H1 (cell line): ENCODE results near the gene KLF2. TPM values are rescaled to one million over a fixed set of nuclear protein-coding genes. Genes with fewer than 3 reads are reported as not detected.

ENCODE experiments used
- CTCF ChIA-PET: fragments of 300-600 bp; sonication (Branson Sonifier 250); formaldehyde crosslinking; loops from one replicate; lab custom pipeline; 2021; ENCODE audit not compliant: partially characterized antibody; lab: Charles Lee
- POLR2A ChIA-PET: fragments of 300-600 bp; sonication (Branson Sonifier 250); formaldehyde crosslinking; loops from one replicate; lab custom pipeline; 2021; ENCODE audit warnings: inconsistent platforms; ENCODE audit not compliant: partially characterized antibody; lab: Charles Lee
- DNase-seq, 2 experiments: peaks; one replicate each; pipeline versions ENCODE4 v3.0.0 to v3.0.0-alpha.2; 2010 to 2022; ENCODE audit warnings: low spot score in 2 of 2, low read depth in 1 of 2, mixed read lengths in 1 of 2
- FAIRE-seq: peaks from 2 replicates; lab custom pipeline; 2011; peaks lifted over from hg19 to GRCh38; lab: Jason Lieb, UNC
- H2AFZ ChIP-seq: 2 replicates; pipeline ENCODE4 v1.8.1; 2012; ENCODE audit warnings: low read length, inconsistent platforms
- H2AK5ac ChIP-seq: 2 replicates; pipeline ENCODE4 v1.6.1; 2013; ENCODE audit warnings: low read depth, low read length
- H2BK120ac ChIP-seq: replicated peaks from 2 replicates; pipeline ENCODE3; 2013; ENCODE audit warnings: low read depth, low read length, inconsistent platforms
- H2BK12ac ChIP-seq: 2 replicates; pipeline ENCODE4 v1.6.1; 2013; ENCODE audit warnings: low read depth, low read length
- H2BK15ac ChIP-seq: 2 replicates; pipeline ENCODE4 v1.6.1; 2013; ENCODE audit warnings: low read length
- H2BK20ac ChIP-seq: 2 replicates; pipeline ENCODE4 v1.6.1; 2013; ENCODE audit warnings: low read length
- H2BK5ac ChIP-seq: 2 replicates; pipeline ENCODE4 v1.6.1; 2013; ENCODE audit warnings: low read depth, low read length
- H3K14ac ChIP-seq: 2 replicates; pipeline ENCODE4 v1.6.1; 2013; ENCODE audit warnings: inconsistent platforms; ENCODE audit not compliant: insufficient read length
- H3K18ac ChIP-seq: 2 replicates; pipeline ENCODE4 v1.6.1; 2013; ENCODE audit warnings: low read length; ENCODE audit errors: extremely low read depth
- H3K23ac ChIP-seq: 2 replicates; pipeline ENCODE4 v1.6.1; 2013; ENCODE audit warnings: inconsistent platforms; ENCODE audit not compliant: insufficient read length
- H3K23me2 ChIP-seq: 2 replicates; pipeline ENCODE4 v1.6.1; 2013; ENCODE audit warnings: low read depth, low read length
- H3K27ac ChIP-seq: 2 replicates; pipeline ENCODE4 v1.6.1; 2011; ENCODE audit warnings: low read depth, low read length, inconsistent platforms
- H3K27me3 ChIP-seq, 4 experiments: replicated peaks in 1 of 4; 1 replicate in 1 of 4; 2 replicates in 3 of 4; pipeline versions ENCODE4 v1.6.1 to v1.8.1; 2011 to 2013; ENCODE audit warnings: low read length in 3 of 4, mild to moderate bottlenecking in 3 of 4, inconsistent platforms in 2 of 4, mixed read lengths in 2 of 4, moderate library complexity in 1 of 4; ENCODE audit not compliant: control insufficient read depth in 3 of 4, insufficient read depth in 3 of 4; ENCODE audit errors: extremely low read depth in 1 of 4
- H3K36me3 ChIP-seq, 4 experiments: 2 replicates each; pipeline versions ENCODE4 v1.6.1 to v1.8.1; 2011 to 2013; ENCODE audit warnings: mild to moderate bottlenecking in 4 of 4, low read length in 3 of 4, moderate library complexity in 2 of 4, control low read depth in 1 of 4, inconsistent platforms in 1 of 4; ENCODE audit not compliant: insufficient read depth in 4 of 4, control insufficient read depth in 2 of 4
- H3K4ac ChIP-seq: replicated peaks from 2 replicates; pipeline ENCODE3; 2013; ENCODE audit warnings: low read length, low read depth, mixed read lengths, inconsistent platforms; ENCODE audit not compliant: insufficient read length
- H3K4me1 ChIP-seq, 4 experiments: replicated peaks in 1 of 4; 1 replicate in 1 of 4; 2 replicates in 3 of 4; pipeline versions ENCODE4 v1.6.1 to v1.8.1; 2011 to 2013; ENCODE audit warnings: low read length in 3 of 4, inconsistent platforms in 2 of 4, mixed read lengths in 1 of 4; ENCODE audit not compliant: insufficient read depth in 4 of 4, control insufficient read depth in 3 of 4
- H3K4me2 ChIP-seq, 2 experiments: 2 replicates each; pipeline versions ENCODE4 v1.6.1 to v1.8.1; 2011 to 2013; ENCODE audit warnings: low read depth in 2 of 2, low read length in 2 of 2, control low read depth in 1 of 2, inconsistent platforms in 1 of 2, mild to moderate bottlenecking in 1 of 2; ENCODE audit not compliant: insufficient read depth in 1 of 2
- H3K4me3 ChIP-seq, 4 experiments: fragments of 200-600, 300-600 bp in 1 of 4; sonication (generic), shearing (Covaris generic), sonication (Bioruptor Twin) in 1 of 4; 2 replicates each; pipeline versions ENCODE4 v1.5.1 to v1.8.1; 2011 to 2016; ENCODE audit warnings: low read length in 4 of 4, low read depth in 3 of 4, control low read depth in 2 of 4, inconsistent platforms in 2 of 4, mild to moderate bottlenecking in 2 of 4, mixed read lengths in 1 of 4, moderate library complexity in 1 of 4; ENCODE audit not compliant: insufficient read depth in 2 of 4; ENCODE audit errors: extremely low read depth in 1 of 4
- H3K56ac ChIP-seq: replicated peaks from 2 replicates; pipeline ENCODE3; 2013; ENCODE audit warnings: low read depth, mild to moderate bottlenecking, mixed read lengths, low read length, inconsistent platforms; ENCODE audit not compliant: insufficient read length
- H3K79me1 ChIP-seq: 2 replicates; pipeline ENCODE4 v1.6.1; 2013; ENCODE audit warnings: low read depth, low read length, control low read depth
- H3K79me2 ChIP-seq, 2 experiments: 2 replicates each; pipeline versions ENCODE4 v1.6.1 to v1.8.1; 2012 to 2013; ENCODE audit warnings: low read length in 2 of 2, mild to moderate bottlenecking in 2 of 2, inconsistent platforms in 1 of 2; ENCODE audit not compliant: insufficient read depth in 2 of 2, control insufficient read depth in 1 of 2
- H3K9ac ChIP-seq, 4 experiments: replicated peaks in 1 of 4; 1 replicate in 1 of 4; 2 replicates in 3 of 4; pipeline versions ENCODE4 v1.6.1 to v1.8.1; 2011 to 2013; ENCODE audit warnings: low read depth in 3 of 4, low read length in 3 of 4, control low read depth in 2 of 4, mild to moderate bottlenecking in 2 of 4, moderate library complexity in 2 of 4, inconsistent platforms in 1 of 4; ENCODE audit errors: extremely low read depth in 1 of 4
- H3K9me3 ChIP-seq, 2 experiments: 2 replicates each; pipeline versions ENCODE4 v1.6.1 to v1.8.1; 2012 to 2013; ENCODE audit warnings: mild to moderate bottlenecking in 2 of 2, moderate library complexity in 2 of 2, control low read depth in 1 of 2, inconsistent platforms in 1 of 2, low read depth in 1 of 2, low read length in 1 of 2, mixed read lengths in 1 of 2; ENCODE audit not compliant: insufficient read depth in 2 of 2
- H4K20me1 ChIP-seq, 2 experiments: replicated peaks in 1 of 2; 2 replicates each; pipeline versions ENCODE3 to v1.8.1; 2011 to 2013; ENCODE audit warnings: inconsistent platforms in 2 of 2, low read length in 2 of 2, mild to moderate bottlenecking in 1 of 2; ENCODE audit not compliant: insufficient read depth in 2 of 2, control insufficient read depth in 1 of 2
- H4K5ac ChIP-seq: 2 replicates; pipeline ENCODE4 v1.6.1; 2013; ENCODE audit warnings: low read length, low read depth, mixed read lengths, inconsistent platforms; ENCODE audit not compliant: insufficient read length
- H4K8ac ChIP-seq: 2 replicates; pipeline ENCODE4 v1.8.0; 2013; ENCODE audit warnings: mild to moderate bottlenecking, moderate library complexity, low read length, inconsistent platforms; ENCODE audit not compliant: insufficient read depth; ENCODE audit errors: extremely low read depth
- H4K91ac ChIP-seq: replicated peaks from 2 replicates; pipeline ENCODE3; 2013; ENCODE audit warnings: low read length, mixed read lengths, inconsistent platforms; ENCODE audit not compliant: insufficient read length
- KDM1A ChIP-seq: fragments of 200-600, 300-600 bp; sonication (generic); IDR thresholded peaks from 2 replicates; pipeline ENCODE4 v1.7.1; 2016; ENCODE audit warnings: mild to moderate bottlenecking, low read length, borderline replicate concordance
- POU5F1 ChIP-seq: IDR thresholded peaks from 2 replicates; pipeline ENCODE4 v1.6.1; 2011; ENCODE audit warnings: low read depth, mild to moderate bottlenecking, low read length, moderate library complexity
- WGBS, 2 experiments: shearing (Covaris generic) in 1 of 2; methylation state at CpG; one replicate each; pipeline versions ENCODE4 v1.1.6 to v1.1.7; 2013 to 2015; ENCODE audit warnings: low lambda C conversion rate in 2 of 2, mixed read lengths in 2 of 2, inconsistent platforms in 1 of 2, low coverage in 1 of 2, missing lambda C conversion rate in 1 of 2; ENCODE audit not compliant: insufficient replicate concordance in 2 of 2, insufficient coverage in 1 of 2, insufficient read length in 1 of 2; ENCODE audit errors: extremely low coverage in 1 of 2, missing lambda C conversion rate in 1 of 2; 5-methylcytosine and 5-hydroxymethylcytosine counted together
- polyA plus RNA-seq, 7 experiments: library from polyadenylated mRNA; depleted of rRNA in 3 of 7; stranded (reverse) in 5 of 7; unstranded in 2 of 7; fragments of >200 nt in 5 of 7; fragments of 200-250 nt in 2 of 7; gene quantifications; 1 replicate in 5 of 7; 2 replicates in 1 of 7; 4 replicates in 1 of 7; pipeline versions ENCODE4 v1.2.1 to v1.2.3, GENCODE V29; 2011 to 2013; ENCODE audit warnings: missing spikeins in 2 of 7, mixed read lengths in 2 of 7
- total RNA-seq: library from RNA; stranded (reverse); fragmentation: NEBNext Ultra II Directional; extraction: Animal tissue kit (Norgen Biotek cat#: 25700); gene quantifications from 2 replicates; pipeline ENCODE4 v1.2.1, GENCODE V29; 2021

KLF2 gene
- total and polyA plus RNA-seq, 2 of the 8 experiments (the other 6 are each of a cell fraction or from before 2014, with no cell fraction given) = 0.19 to 0.33 TPM

DNA sequence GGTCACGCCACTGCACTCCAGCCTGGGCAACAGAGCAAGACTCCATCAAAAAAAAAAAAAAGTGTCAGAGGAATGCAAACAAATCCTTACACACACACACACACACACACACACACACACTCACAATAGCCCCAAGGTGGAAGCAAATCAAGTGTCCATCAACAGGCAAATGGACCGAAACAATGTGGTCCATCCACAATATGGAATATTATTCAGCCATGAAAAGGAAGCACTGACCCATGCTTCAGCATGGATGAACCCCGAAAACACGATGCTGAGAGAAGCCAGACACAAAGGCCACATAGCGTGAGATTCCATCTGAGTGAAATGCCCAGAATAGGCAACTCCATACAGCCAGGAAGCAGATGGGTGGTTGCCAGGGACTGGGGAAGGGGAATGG is 16.5 kb upstream of the KLF2 start:
- POLR2A ChIA-PET = no interaction called here
- FAIRE-seq = no peak
- no peak overlapping the region for H2AFZ ChIP-seq
- H4K8ac ChIP-seq = no peak overlapping the region
- no peak overlapping the region for H3K23ac ChIP-seq
- WGBS, 2 experiments = 88% methylated on average over 5 of the region's 5 CpGs; no CpG with 5 or more reads in 1 of the 2 experiments
- H3K23me2 ChIP-seq = 0 out of 2 replicates have a peak, but pooled peaks cover 3% of the 10 kb centered on the region
- TF ChIP-seq KDM1A (0 out of 2 replicates have a peak, but pooled peaks have one; percentile 52), POU5F1 (no peak)
- TF ChIP-seq, all 59 proteins: peak for 1
- no peak overlapping the region for H2BK5ac ChIP-seq
- H3K79me2 ChIP-seq = no peaks in the 10 kb centered on the region
- DNase-seq = no peak
- no peak overlapping the region for H4K91ac ChIP-seq
- no peak overlapping the region for H3K9ac ChIP-seq
- H3K4me1 ChIP-seq = peaks cover 0 to 6% (median 4%) of the 10 kb centered on the region in 4 experiments; a peak in 5 of 7 replicates
- no peak overlapping the region for H3K18ac ChIP-seq
- no peak overlapping the region for H2BK20ac ChIP-seq
- H3K36me3 ChIP-seq = no peaks in the 10 kb centered on the region
- no peaks in the 10 kb centered on the region for H3K79me1 ChIP-seq
- no peak overlapping the region for H4K5ac ChIP-seq
- CTCF ChIA-PET = interaction anchor here (1.3 kb wide), 1 partner anchor 69 kb away, joined by 4 read pairs; no protein-coding TSS in a partner anchor
- H3K9me3 ChIP-seq = no peaks in the 10 kb centered on the region
- H2BK15ac ChIP-seq = no peak overlapping the region
- no peak overlapping the region for H3K4me3 ChIP-seq
- H3K27ac ChIP-seq = no peak overlapping the region
- H2AK5ac ChIP-seq = 0 out of 2 replicates have a peak overlapping the region, but pooled peaks have one; percentile 82
- H4K20me1 ChIP-seq = peaks cover 0 to 2% of the 10 kb centered on the region in 2 experiments
- H3K4ac ChIP-seq = no peak overlapping the region
- no peak overlapping the region for H3K14ac ChIP-seq
- no peak overlapping the region for H3K4me2 ChIP-seq
- no peaks in the 10 kb centered on the region for H3K27me3 ChIP-seq
- H2BK120ac ChIP-seq = no peak overlapping the region
- H3K56ac ChIP-seq = no peak overlapping the region
- H2BK12ac ChIP-seq = no peak overlapping the region
